SK-N-SH (cell line): ENCODE measurements around the gene SIRPA. TPM values are rescaled to one million over a fixed set of nuclear protein-coding genes. Genes with fewer than 3 reads are reported as not detected.

Source experiments
- CTCF ChIA-PET: fragments of 300-600, 350-600 bp; formaldehyde crosslinking; extraction: SDS; loops from one replicate; lab custom pipeline; 2021; lab: Yijun Ruan, JAX
- POLR2A ChIA-PET: fragments of 350-600 bp; sonication (Branson Sonifier 250); formaldehyde crosslinking; extraction: SDS; loops from one replicate; lab custom pipeline; 2020; ENCODE audit warnings: antibody characterized with exemption, inconsistent platforms; lab: Yijun Ruan, JAX
- DNase-seq: peaks from one replicate; pipeline ENCODE4 v3.0.0; 2012
- H2AFZ ChIP-seq: fragments of 200-600 bp; sonication (generic); 2 replicates; pipeline ENCODE4 v1.8.1; 2016; ENCODE audit warnings: antibody characterized with exemption, mild to moderate bottlenecking, low read depth
- H3F3A ChIP-seq: fragments of 200-600 bp; sonication (generic); replicated peaks from 2 replicates; pipeline ENCODE3; 2016; ENCODE audit warnings: antibody characterized with exemption, mild to moderate bottlenecking; ENCODE audit not compliant: insufficient read depth
- H3K27ac ChIP-seq, 2 experiments: fragments of 200-500 bp in 1 of 2; fragments of 200-600 bp in 1 of 2; sonication (Bioruptor generic) in 1 of 2; sonication (generic), shearing (Covaris generic) in 1 of 2; 2 replicates each; pipeline versions ENCODE4 v1.5.1 to v1.6.1; 2014 to 2016; ENCODE audit warnings: low read depth in 2 of 2, inconsistent platforms in 1 of 2, low read length in 1 of 2, mild to moderate bottlenecking in 1 of 2, mixed read lengths in 1 of 2
- H3K27me3 ChIP-seq: fragments of 200-600 bp; sonication (generic), shearing (Covaris generic); 2 replicates; pipeline ENCODE4 v1.6.1; 2016; ENCODE audit warnings: mixed run types; ENCODE audit not compliant: insufficient read depth
- H3K36me3 ChIP-seq, 2 experiments: fragments of 200-500 bp in 1 of 2; fragments of 200-600 bp in 1 of 2; sonication (Bioruptor generic) in 1 of 2; sonication (generic) in 1 of 2; replicated peaks in 1 of 2; 2 replicates each; pipeline versions ENCODE3 to v1.5.1; 2014 to 2016; ENCODE audit warnings: low read length in 1 of 2, mild to moderate bottlenecking in 1 of 2; ENCODE audit not compliant: insufficient read depth in 2 of 2, control insufficient read depth in 1 of 2
- H3K4me1 ChIP-seq, 2 experiments: fragments of 200-500 bp in 1 of 2; fragments of 200-600 bp in 1 of 2; sonication (Bioruptor generic) in 1 of 2; sonication (generic), shearing (Covaris generic) in 1 of 2; 2 replicates each; pipeline versions ENCODE4 v1.5.1 to v1.6.1; 2014 to 2016; ENCODE audit warnings: low read depth in 1 of 2, low read length in 1 of 2, mixed run types in 1 of 2; ENCODE audit not compliant: insufficient read depth in 2 of 2, control insufficient read depth in 1 of 2
- H3K4me2 ChIP-seq: fragments of 200-600 bp; sonication (generic), shearing (Covaris generic); 2 replicates; pipeline ENCODE4 v1.6.1; 2017; ENCODE audit warnings: mixed run types
- H3K4me3 ChIP-seq, 2 experiments: fragments of 200-500 bp in 1 of 2; fragments of 200-600 bp in 1 of 2; sonication (Bioruptor generic) in 1 of 2; sonication (generic), shearing (Covaris generic) in 1 of 2; 2 replicates each; pipeline versions ENCODE4 v1.5.1 to v1.8.1; 2014 to 2016; ENCODE audit warnings: low read depth in 2 of 2, inconsistent platforms in 1 of 2, low read length in 1 of 2, mild to moderate bottlenecking in 1 of 2, mixed read lengths in 1 of 2, moderate library complexity in 1 of 2
- H3K79me2 ChIP-seq: fragments of 200-600 bp; sonication (generic); 2 replicates; pipeline ENCODE4 v1.8.1; 2017; ENCODE audit warnings: mild to moderate bottlenecking; ENCODE audit not compliant: insufficient read depth
- H3K9ac ChIP-seq: fragments of 200-600 bp; sonication (generic); 2 replicates; pipeline ENCODE4 v1.6.1; 2017; ENCODE audit warnings: mixed run types
- H3K9me2 ChIP-seq: fragments of 200-600 bp; sonication (generic); 2 replicates; pipeline ENCODE4 v1.6.1; 2017; ENCODE audit warnings: mixed run types
- H3K9me3 ChIP-seq: fragments of 200-600 bp; sonication (generic); 2 replicates; pipeline ENCODE4 v1.6.1; 2017; ENCODE audit warnings: mixed run types, mild to moderate bottlenecking, moderate library complexity
- H4K20me1 ChIP-seq: fragments of 200-600 bp; sonication (generic); 2 replicates; pipeline ENCODE4 v1.6.1; 2017; ENCODE audit warnings: mild to moderate bottlenecking, mixed run types; ENCODE audit not compliant: insufficient read depth
- ELF1 ChIP-seq: IDR thresholded peaks from 2 replicates; pipeline ENCODE4 v1.4.0; 2012
- EZH2phosphoT487 ChIP-seq: fragments of 200-600 bp; sonication (generic); IDR thresholded peaks from 2 replicates; pipeline ENCODE4 v1.6.1; 2017; ENCODE audit warnings: low read depth, mixed run types, mild to moderate bottlenecking, antibody characterized with exemption, moderate library complexity, borderline replicate concordance
- FOXJ3 ChIP-seq: sonication (generic); formaldehyde crosslinking; IDR thresholded peaks from 2 replicates; pipeline ENCODE4 v1.5.1; 2020; ENCODE audit warnings: mild to moderate bottlenecking, missing genetic modification reagents
- GABPA ChIP-seq: IDR thresholded peaks from 2 replicates; pipeline ENCODE4 v1.4.0; 2012; ENCODE audit warnings: low read depth, mild to moderate bottlenecking
- NFIC ChIP-seq: IDR thresholded peaks from 2 replicates; pipeline ENCODE4 v1.4.0; 2012; ENCODE audit warnings: borderline replicate concordance
- POLR2AphosphoS5 ChIP-seq: IDR thresholded peaks from 2 replicates; pipeline ENCODE4 v1.6.1; 2012; ENCODE audit warnings: low read depth, low read length
- RCOR1 ChIP-seq: fragments of 150-350 bp; IDR thresholded peaks from 2 replicates; pipeline ENCODE4 v1.6.1; 2017; ENCODE audit warnings: antibody characterized with exemption, low read length
- SIN3A ChIP-seq: IDR thresholded peaks from 2 replicates; pipeline ENCODE4 v1.6.1; 2012; ENCODE audit warnings: low read depth, mild to moderate bottlenecking, low read length, moderate library complexity, borderline replicate concordance
- TAF1 ChIP-seq: IDR thresholded peaks from 2 replicates; pipeline ENCODE4 v1.6.1; 2012; ENCODE audit warnings: low read depth, mild to moderate bottlenecking, low read length, moderate library complexity, borderline replicate concordance
- WGBS: methylation state at CpG from one replicate; pipeline ENCODE4 v1.1.6; 2017; ENCODE audit warnings: low lambda C conversion rate; 5-methylcytosine and 5-hydroxymethylcytosine counted together
- polyA plus RNA-seq, 3 experiments: library from polyadenylated mRNA; depleted of rRNA; stranded (reverse); fragments of >200 nt; gene quantifications; 2 replicates each; pipeline ENCODE4 v1.2.3, GENCODE V29; 2012
- TF ChIP-seq, protein P1 (sequence below): IDR thresholded peaks from 2 replicates; pipeline ENCODE4 v1.4.0; 2012; ENCODE audit warnings: low read depth, borderline replicate concordance
- TF ChIP-seq, protein P2 (sequence below): IDR thresholded peaks from 2 replicates; pipeline ENCODE4 v1.4.0; 2012; ENCODE audit warnings: low read depth, borderline replicate concordance
- TF ChIP-seq, protein P3 (sequence below): IDR thresholded peaks from 2 replicates; pipeline ENCODE4; 2012

The SIRPA gene
- polyA plus RNA-seq, 1 of the 3 experiments (the other 2 are of a cell fraction): 9.1 TPM

DNA sequence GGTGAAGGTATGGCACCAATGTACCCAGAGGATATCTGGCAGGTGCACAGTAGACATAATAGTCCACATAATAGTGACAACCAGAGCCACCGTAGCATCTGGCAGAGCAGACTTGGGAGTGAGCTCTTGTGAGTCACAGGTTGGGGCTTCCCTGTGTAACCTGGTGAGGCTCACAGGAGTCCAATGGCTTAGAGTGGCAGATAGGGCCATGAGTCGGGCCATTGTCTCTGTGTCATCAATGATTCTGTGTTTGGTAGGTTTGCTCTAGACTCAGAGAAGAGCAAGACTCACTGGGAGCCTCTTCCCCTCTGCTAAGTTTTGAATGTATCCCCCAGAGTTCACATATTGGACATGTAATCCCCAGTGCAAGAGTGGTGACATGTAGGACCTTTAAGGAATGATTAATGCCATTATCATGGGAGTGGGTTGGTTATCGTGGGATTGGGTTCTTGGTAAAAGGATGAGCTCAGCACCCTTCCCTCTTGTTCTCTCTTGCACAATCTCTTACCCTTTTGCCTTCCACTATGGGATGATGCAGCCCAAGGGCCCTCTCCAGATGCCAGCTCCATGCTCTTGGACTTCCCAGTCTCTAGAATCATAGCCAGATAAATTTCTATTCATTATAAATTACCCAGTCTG, 22.6 kb upstream of the SIRPA start:
- no peak overlapping the region for H3K4me2 ChIP-seq
- DNase-seq: no peak
- H3K9ac ChIP-seq: no peak overlapping the region
- H3K27me3 ChIP-seq: no peaks in the 10 kb centered on the region
- peaks cover 0 to 22% of the 10 kb centered on the region in 2 experiments; a peak in 1 of 4 replicates for H3K4me1 ChIP-seq
- H2AFZ ChIP-seq: no peak overlapping the region
- no peaks in the 10 kb centered on the region for H3K36me3 ChIP-seq
- H3K27ac ChIP-seq: no peak overlapping the region
- H3F3A ChIP-seq: no peaks in the 10 kb centered on the region
- POLR2A ChIA-PET: no interaction called here
- H3K79me2 ChIP-seq: no peaks in the 10 kb centered on the region
- H3K9me2 ChIP-seq: no peaks in the 10 kb centered on the region
- TF ChIP-seq, protein P1, sequence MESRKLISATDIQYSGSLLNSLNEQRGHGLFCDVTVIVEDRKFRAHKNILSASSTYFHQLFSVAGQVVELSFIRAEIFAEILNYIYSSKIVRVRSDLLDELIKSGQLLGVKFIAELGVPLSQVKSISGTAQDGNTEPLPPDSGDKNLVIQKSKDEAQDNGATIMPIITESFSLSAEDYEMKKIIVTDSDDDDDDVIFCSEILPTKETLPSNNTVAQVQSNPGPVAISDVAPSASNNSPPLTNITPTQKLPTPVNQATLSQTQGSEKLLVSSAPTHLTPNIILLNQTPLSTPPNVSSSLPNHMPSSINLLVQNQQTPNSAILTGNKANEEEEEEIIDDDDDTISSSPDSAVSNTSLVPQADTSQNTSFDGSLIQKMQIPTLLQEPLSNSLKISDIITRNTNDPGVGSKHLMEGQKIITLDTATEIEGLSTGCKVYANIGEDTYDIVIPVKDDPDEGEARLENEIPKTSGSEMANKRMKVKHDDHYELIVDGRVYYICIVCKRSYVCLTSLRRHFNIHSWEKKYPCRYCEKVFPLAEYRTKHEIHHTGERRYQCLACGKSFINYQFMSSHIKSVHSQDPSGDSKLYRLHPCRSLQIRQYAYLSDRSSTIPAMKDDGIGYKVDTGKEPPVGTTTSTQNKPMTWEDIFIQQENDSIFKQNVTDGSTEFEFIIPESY: no peak
- TF ChIP-seq GABPA (no peak), ELF1 (no peak), FOXJ3 (CRISPR knock-in tag) (no peak), NFIC (no peak), TAF1 (no peak), POLR2AphosphoS5 (no peak), SIN3A (no peak), EZH2phosphoT487 (no peak), RCOR1 (no peak)
- TF ChIP-seq, protein P2, sequence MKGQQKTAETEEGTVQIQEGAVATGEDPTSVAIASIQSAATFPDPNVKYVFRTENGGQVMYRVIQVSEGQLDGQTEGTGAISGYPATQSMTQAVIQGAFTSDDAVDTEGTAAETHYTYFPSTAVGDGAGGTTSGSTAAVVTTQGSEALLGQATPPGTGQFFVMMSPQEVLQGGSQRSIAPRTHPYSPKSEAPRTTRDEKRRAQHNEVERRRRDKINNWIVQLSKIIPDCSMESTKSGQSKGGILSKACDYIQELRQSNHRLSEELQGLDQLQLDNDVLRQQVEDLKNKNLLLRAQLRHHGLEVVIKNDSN: no peak
- TF ChIP-seq, protein P3, sequence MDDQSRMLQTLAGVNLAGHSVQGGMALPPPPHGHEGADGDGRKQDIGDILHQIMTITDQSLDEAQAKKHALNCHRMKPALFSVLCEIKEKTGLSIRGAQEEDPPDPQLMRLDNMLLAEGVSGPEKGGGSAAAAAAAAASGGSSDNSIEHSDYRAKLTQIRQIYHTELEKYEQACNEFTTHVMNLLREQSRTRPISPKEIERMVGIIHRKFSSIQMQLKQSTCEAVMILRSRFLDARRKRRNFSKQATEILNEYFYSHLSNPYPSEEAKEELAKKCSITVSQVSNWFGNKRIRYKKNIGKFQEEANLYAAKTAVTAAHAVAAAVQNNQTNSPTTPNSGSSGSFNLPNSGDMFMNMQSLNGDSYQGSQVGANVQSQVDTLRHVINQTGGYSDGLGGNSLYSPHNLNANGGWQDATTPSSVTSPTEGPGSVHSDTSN: no peak
- no peaks in the 10 kb centered on the region for H3K9me3 ChIP-seq
- no peaks in the 10 kb centered on the region for H4K20me1 ChIP-seq
- H3K4me3 ChIP-seq: no peak overlapping the region
- 66% methylated on average over 2 of the region's 3 CpGs for WGBS
- CTCF ChIA-PET: interaction anchor here (0.8 kb wide), 1 partner anchor 69 kb away, joined by 3 read pairs; no protein-coding TSS in a partner anchor

DNA sequence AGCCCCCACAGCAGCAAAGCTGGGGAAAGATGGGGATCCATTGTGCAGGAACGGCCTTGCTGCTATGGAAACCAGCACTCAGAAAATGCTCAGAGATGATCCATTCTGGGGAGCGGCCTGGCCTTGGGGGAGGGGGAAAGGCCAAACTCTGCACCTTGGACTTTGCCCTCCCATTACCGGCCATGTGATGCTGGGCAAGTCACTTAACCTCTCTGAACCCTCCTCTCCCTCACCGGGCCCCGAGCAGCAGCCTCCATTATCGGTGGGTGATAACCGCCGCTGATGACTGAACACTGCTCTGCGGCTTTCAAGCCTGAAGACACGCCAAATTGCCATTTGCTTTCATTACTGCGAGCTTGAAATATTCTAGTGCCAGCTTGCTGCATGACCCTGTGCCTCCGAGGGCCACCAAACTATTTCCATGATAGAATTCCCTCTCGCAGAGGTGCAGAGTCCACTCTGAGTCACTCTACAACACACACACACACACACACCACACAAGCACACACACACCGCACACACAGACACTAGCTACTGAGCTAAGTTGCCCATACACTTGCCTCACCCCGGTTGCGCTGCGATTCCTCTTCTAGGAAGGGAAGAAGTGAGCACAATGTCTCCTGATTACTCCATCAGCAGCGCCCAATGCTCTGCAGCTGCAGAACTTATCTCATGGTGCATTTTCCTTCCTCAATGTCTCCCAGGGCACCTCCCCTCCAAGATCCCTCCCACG, 20.6 kb upstream of the SIRPA start:
- no peaks in the 10 kb centered on the region for H3K36me3 ChIP-seq
- H3K4me2 ChIP-seq: no peak overlapping the region
- TF ChIP-seq POLR2AphosphoS5 (no peak), TAF1 (no peak), GABPA (no peak), NFIC (no peak), EZH2phosphoT487 (no peak)
- TF ChIP-seq, protein P3: no peak
- TF ChIP-seq, all 33 proteins: peak for 0
- Histone ChIP-seq H3K27me3 (no peaks in the 10 kb centered on the region), H3K4me1 (peaks cover 0 to 24% of the 10 kb centered on the region in 2 experiments; a peak in 1 of 4 replicates), H2AFZ (no peak overlapping the region), H4K20me1 (no peaks in the 10 kb centered on the region), H3K79me2 (no peaks in the 10 kb centered on the region), H3K9me2 (no peaks in the 10 kb centered on the region), H3K9ac (no peak overlapping the region), H3K9me3 (no peaks in the 10 kb centered on the region), H3K27ac (no peak overlapping the region), H3K4me3 (no peak overlapping the region), H3F3A (no peaks in the 10 kb centered on the region)
- CTCF ChIA-PET: interaction anchor here (0.8 to 1.0 kb wide), 2 partner anchors 12 to 22 kb away, joined by 3 read pairs; no protein-coding TSS in a partner anchor
- WGBS: 72% methylated on average over 13 of the region's 19 CpGs
- POLR2A ChIA-PET: no interaction called here
- no peak for DNase-seq
